H1 (cell line): ENCODE data around the gene B3GLCT. TPM values are rescaled to one million over a fixed set of nuclear protein-coding genes. Genes with fewer than 3 reads are reported as not detected.

ENCODE experiments used
- CTCF ChIA-PET: fragments of 300-600 bp; sonication (Branson Sonifier 250); formaldehyde crosslinking; loops from one replicate; lab custom pipeline; 2021; ENCODE audit not compliant: partially characterized antibody; lab: Charles Lee
- POLR2A ChIA-PET: fragments of 300-600 bp; sonication (Branson Sonifier 250); formaldehyde crosslinking; loops from one replicate; lab custom pipeline; 2021; ENCODE audit warnings: inconsistent platforms; ENCODE audit not compliant: partially characterized antibody; lab: Charles Lee
- DNase-seq, 2 experiments: peaks; one replicate each; pipeline versions ENCODE4 v3.0.0 to v3.0.0-alpha.2; 2010 to 2022; ENCODE audit warnings: low spot score in 2 of 2, low read depth in 1 of 2, mixed read lengths in 1 of 2
- FAIRE-seq: peaks from 2 replicates; lab custom pipeline; 2011; peaks lifted over from hg19 to GRCh38; lab: Jason Lieb, UNC
- H2AFZ ChIP-seq: 2 replicates; pipeline ENCODE4 v1.8.1; 2012; ENCODE audit warnings: low read length, inconsistent platforms
- H2AK5ac ChIP-seq: 2 replicates; pipeline ENCODE4 v1.6.1; 2013; ENCODE audit warnings: low read depth, low read length
- H2BK120ac ChIP-seq: replicated peaks from 2 replicates; pipeline ENCODE3; 2013; ENCODE audit warnings: low read depth, low read length, inconsistent platforms
- H2BK12ac ChIP-seq: 2 replicates; pipeline ENCODE4 v1.6.1; 2013; ENCODE audit warnings: low read depth, low read length
- H2BK15ac ChIP-seq: 2 replicates; pipeline ENCODE4 v1.6.1; 2013; ENCODE audit warnings: low read length
- H2BK20ac ChIP-seq: 2 replicates; pipeline ENCODE4 v1.6.1; 2013; ENCODE audit warnings: low read length
- H2BK5ac ChIP-seq: 2 replicates; pipeline ENCODE4 v1.6.1; 2013; ENCODE audit warnings: low read depth, low read length
- H3K14ac ChIP-seq: 2 replicates; pipeline ENCODE4 v1.6.1; 2013; ENCODE audit warnings: inconsistent platforms; ENCODE audit not compliant: insufficient read length
- H3K18ac ChIP-seq: 2 replicates; pipeline ENCODE4 v1.6.1; 2013; ENCODE audit warnings: low read length; ENCODE audit errors: extremely low read depth
- H3K23ac ChIP-seq: 2 replicates; pipeline ENCODE4 v1.6.1; 2013; ENCODE audit warnings: inconsistent platforms; ENCODE audit not compliant: insufficient read length
- H3K23me2 ChIP-seq: 2 replicates; pipeline ENCODE4 v1.6.1; 2013; ENCODE audit warnings: low read depth, low read length
- H3K27ac ChIP-seq: 2 replicates; pipeline ENCODE4 v1.6.1; 2011; ENCODE audit warnings: low read depth, low read length, inconsistent platforms
- H3K27me3 ChIP-seq, 4 experiments: replicated peaks in 1 of 4; 1 replicate in 1 of 4; 2 replicates in 3 of 4; pipeline versions ENCODE4 v1.6.1 to v1.8.1; 2011 to 2013; ENCODE audit warnings: low read length in 3 of 4, mild to moderate bottlenecking in 3 of 4, inconsistent platforms in 2 of 4, mixed read lengths in 2 of 4, moderate library complexity in 1 of 4; ENCODE audit not compliant: control insufficient read depth in 3 of 4, insufficient read depth in 3 of 4; ENCODE audit errors: extremely low read depth in 1 of 4
- H3K36me3 ChIP-seq, 4 experiments: 2 replicates each; pipeline versions ENCODE4 v1.6.1 to v1.8.1; 2011 to 2013; ENCODE audit warnings: mild to moderate bottlenecking in 4 of 4, low read length in 3 of 4, moderate library complexity in 2 of 4, control low read depth in 1 of 4, inconsistent platforms in 1 of 4; ENCODE audit not compliant: insufficient read depth in 4 of 4, control insufficient read depth in 2 of 4
- H3K4ac ChIP-seq: replicated peaks from 2 replicates; pipeline ENCODE3; 2013; ENCODE audit warnings: low read length, low read depth, mixed read lengths, inconsistent platforms; ENCODE audit not compliant: insufficient read length
- H3K4me1 ChIP-seq, 4 experiments: replicated peaks in 1 of 4; 1 replicate in 1 of 4; 2 replicates in 3 of 4; pipeline versions ENCODE4 v1.6.1 to v1.8.1; 2011 to 2013; ENCODE audit warnings: low read length in 3 of 4, inconsistent platforms in 2 of 4, mixed read lengths in 1 of 4; ENCODE audit not compliant: insufficient read depth in 4 of 4, control insufficient read depth in 3 of 4
- H3K4me2 ChIP-seq, 2 experiments: 2 replicates each; pipeline versions ENCODE4 v1.6.1 to v1.8.1; 2011 to 2013; ENCODE audit warnings: low read depth in 2 of 2, low read length in 2 of 2, control low read depth in 1 of 2, inconsistent platforms in 1 of 2, mild to moderate bottlenecking in 1 of 2; ENCODE audit not compliant: insufficient read depth in 1 of 2
- H3K4me3 ChIP-seq, 4 experiments: fragments of 200-600, 300-600 bp in 1 of 4; sonication (generic), shearing (Covaris generic), sonication (Bioruptor Twin) in 1 of 4; 2 replicates each; pipeline versions ENCODE4 v1.5.1 to v1.8.1; 2011 to 2016; ENCODE audit warnings: low read length in 4 of 4, low read depth in 3 of 4, control low read depth in 2 of 4, inconsistent platforms in 2 of 4, mild to moderate bottlenecking in 2 of 4, mixed read lengths in 1 of 4, moderate library complexity in 1 of 4; ENCODE audit not compliant: insufficient read depth in 2 of 4; ENCODE audit errors: extremely low read depth in 1 of 4
- H3K56ac ChIP-seq: replicated peaks from 2 replicates; pipeline ENCODE3; 2013; ENCODE audit warnings: low read depth, mild to moderate bottlenecking, mixed read lengths, low read length, inconsistent platforms; ENCODE audit not compliant: insufficient read length
- H3K79me1 ChIP-seq: 2 replicates; pipeline ENCODE4 v1.6.1; 2013; ENCODE audit warnings: low read depth, low read length, control low read depth
- H3K79me2 ChIP-seq, 2 experiments: 2 replicates each; pipeline versions ENCODE4 v1.6.1 to v1.8.1; 2012 to 2013; ENCODE audit warnings: low read length in 2 of 2, mild to moderate bottlenecking in 2 of 2, inconsistent platforms in 1 of 2; ENCODE audit not compliant: insufficient read depth in 2 of 2, control insufficient read depth in 1 of 2
- H3K9ac ChIP-seq, 4 experiments: replicated peaks in 1 of 4; 1 replicate in 1 of 4; 2 replicates in 3 of 4; pipeline versions ENCODE4 v1.6.1 to v1.8.1; 2011 to 2013; ENCODE audit warnings: low read depth in 3 of 4, low read length in 3 of 4, control low read depth in 2 of 4, mild to moderate bottlenecking in 2 of 4, moderate library complexity in 2 of 4, inconsistent platforms in 1 of 4; ENCODE audit errors: extremely low read depth in 1 of 4
- H3K9me3 ChIP-seq, 2 experiments: 2 replicates each; pipeline versions ENCODE4 v1.6.1 to v1.8.1; 2012 to 2013; ENCODE audit warnings: mild to moderate bottlenecking in 2 of 2, moderate library complexity in 2 of 2, control low read depth in 1 of 2, inconsistent platforms in 1 of 2, low read depth in 1 of 2, low read length in 1 of 2, mixed read lengths in 1 of 2; ENCODE audit not compliant: insufficient read depth in 2 of 2
- H4K20me1 ChIP-seq, 2 experiments: replicated peaks in 1 of 2; 2 replicates each; pipeline versions ENCODE3 to v1.8.1; 2011 to 2013; ENCODE audit warnings: inconsistent platforms in 2 of 2, low read length in 2 of 2, mild to moderate bottlenecking in 1 of 2; ENCODE audit not compliant: insufficient read depth in 2 of 2, control insufficient read depth in 1 of 2
- H4K5ac ChIP-seq: 2 replicates; pipeline ENCODE4 v1.6.1; 2013; ENCODE audit warnings: low read length, low read depth, mixed read lengths, inconsistent platforms; ENCODE audit not compliant: insufficient read length
- H4K8ac ChIP-seq: 2 replicates; pipeline ENCODE4 v1.8.0; 2013; ENCODE audit warnings: mild to moderate bottlenecking, moderate library complexity, low read length, inconsistent platforms; ENCODE audit not compliant: insufficient read depth; ENCODE audit errors: extremely low read depth
- H4K91ac ChIP-seq: replicated peaks from 2 replicates; pipeline ENCODE3; 2013; ENCODE audit warnings: low read length, mixed read lengths, inconsistent platforms; ENCODE audit not compliant: insufficient read length
- GTF2F1 ChIP-seq: IDR thresholded peaks from 2 replicates; pipeline ENCODE4 v1.6.1; 2012; ENCODE audit warnings: low read depth, low read length, improper control_type of control experiment, borderline replicate concordance
- WGBS, 2 experiments: shearing (Covaris generic) in 1 of 2; methylation state at CpG; one replicate each; pipeline versions ENCODE4 v1.1.6 to v1.1.7; 2013 to 2015; ENCODE audit warnings: low lambda C conversion rate in 2 of 2, mixed read lengths in 2 of 2, inconsistent platforms in 1 of 2, low coverage in 1 of 2, missing lambda C conversion rate in 1 of 2; ENCODE audit not compliant: insufficient replicate concordance in 2 of 2, insufficient coverage in 1 of 2, insufficient read length in 1 of 2; ENCODE audit errors: extremely low coverage in 1 of 2, missing lambda C conversion rate in 1 of 2; 5-methylcytosine and 5-hydroxymethylcytosine counted together
- polyA plus RNA-seq, 7 experiments: library from polyadenylated mRNA; depleted of rRNA in 3 of 7; stranded (reverse) in 5 of 7; unstranded in 2 of 7; fragments of >200 nt in 5 of 7; fragments of 200-250 nt in 2 of 7; gene quantifications; 1 replicate in 5 of 7; 2 replicates in 1 of 7; 4 replicates in 1 of 7; pipeline versions ENCODE4 v1.2.1 to v1.2.3, GENCODE V29; 2011 to 2013; ENCODE audit warnings: missing spikeins in 2 of 7, mixed read lengths in 2 of 7
- total RNA-seq: library from RNA; stranded (reverse); fragmentation: NEBNext Ultra II Directional; extraction: Animal tissue kit (Norgen Biotek cat#: 25700); gene quantifications from 2 replicates; pipeline ENCODE4 v1.2.1, GENCODE V29; 2021

The B3GLCT gene
- total and polyA plus RNA-seq, 2 of the 8 experiments (the other 6 are each of a cell fraction or from before 2014, with no cell fraction given): 1.5 to 4.1 TPM

- Histone ChIP-seq H2AK5ac (no peak overlapping the region), H3K36me3 (no peaks in the 10 kb centered on the region), H3K79me1 (no peaks in the 10 kb centered on the region), H3K14ac (no peak overlapping the region), H4K8ac (no peak overlapping the region; the same call in 1 of the 2 replicates), H3K79me2 (no peaks in the 10 kb centered on the region), H2BK20ac (no peak overlapping the region), H2AFZ (no peak overlapping the region), H4K20me1 (no peaks in the 10 kb centered on the region), H3K27ac (no peak overlapping the region), H3K4ac (no peak overlapping the region), H4K5ac (no peak overlapping the region), H3K56ac (no peak overlapping the region), H4K91ac (no peak overlapping the region), H3K9me3 (peaks cover 0 to 3% of the 10 kb centered on the region in 2 experiments; a peak in 1 of 4 replicates), H2BK15ac (no peak overlapping the region), H3K4me2 (no peak overlapping the region), H3K9ac (no peak overlapping the region), H3K27me3 (no peaks in the 10 kb centered on the region), H3K18ac (no peak overlapping the region), H2BK12ac (no peak overlapping the region), H3K4me1 (no peaks in the 10 kb centered on the region; a peak in 1 of 7 replicates), H3K4me3 (no peak overlapping the region), H3K23ac (no peak overlapping the region), H3K23me2 (no peaks in the 10 kb centered on the region), H2BK5ac (no peak overlapping the region), H2BK120ac (no peak overlapping the region)
- WGBS, 2 experiments: 94% methylated on average over 8 of the region's 8 CpGs; no CpG with 5 or more reads in 1 of the 2 experiments
- DNase-seq: no peak
- ChIA-PET POLR2A (no interaction called here), CTCF (no interaction called here)
- FAIRE-seq: no peak
- no peak for TF ChIP-seq GTF2F1
These were observed 20.5 kb upstream of the B3GLCT start for GRCh38 chr13:31179241-31179640.
